B cell (primary cell): ENCODE measurements around the gene ATP9A.

Source experiments
- CTCF ChIP-seq: fragments of 200-600 bp; IDR thresholded peaks from one replicate; pipeline ENCODE4 v1.8.0; 2022; ENCODE audit warnings: antibody characterized with exemption, mild to moderate bottlenecking
- EZH2 ChIP-seq: IDR thresholded peaks from 2 replicates; pipeline ENCODE4 v1.6.1; 2012; ENCODE audit warnings: borderline replicate concordance, low read depth, mild to moderate bottlenecking, moderate library complexity, low read length; ENCODE audit not compliant: insufficient read depth, poor library complexity, severe bottlenecking

- TF ChIP-seq CTCF (no peak), EZH2 (no peak)
Observed at GRCh38 chr20:51698252-51698651, 69.9 kb downstream of the ATP9A start.
